ENCODE measurements around the gene CCDC50.

The CCDC50 gene

DNA sequence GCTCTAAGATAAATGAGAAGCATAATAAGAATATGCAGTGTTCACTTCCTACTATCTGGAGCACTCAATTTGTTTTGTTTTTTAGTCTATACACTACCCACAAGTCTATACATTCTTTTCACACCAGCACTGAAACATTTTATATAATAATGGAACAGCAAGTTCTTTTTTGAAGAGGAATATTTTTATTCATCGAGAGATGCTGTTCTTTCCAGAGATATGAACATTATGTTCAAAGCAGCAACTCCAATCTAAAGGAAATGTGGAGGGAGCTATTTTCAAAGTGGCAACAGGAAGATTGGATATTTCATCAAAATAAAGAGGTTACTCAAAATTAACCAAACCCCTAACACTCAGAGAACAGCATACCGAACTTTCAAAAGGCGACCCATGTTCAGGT, 115.4 kb downstream of the CCDC50 start:
- Histone ChIP-seq H3K36me3 (ENCODE audit: control insufficient read depth, insufficient read depth, low read length) (no peaks in the 10 kb centered on the region), H3K4me3 (ENCODE audit: low read depth, low read length) (no peak overlapping the region), H3K27me3 (ENCODE audit: control insufficient read depth, insufficient read depth, low read length) (no peaks in the 10 kb centered on the region), H3K4me1 (ENCODE audit: control insufficient read depth, insufficient read depth, low read length) (no peaks in the 10 kb centered on the region), H3K9me3 (ENCODE audit: control insufficient read depth, insufficient read depth, low read depth, low read length) (peaks cover 4% of the 10 kb centered on the region; the same call in 1 of the 2 replicates), H3K27ac (ENCODE audit: low read depth, low read length) (no peak overlapping the region), H3K9ac (ENCODE audit: low read length) (no peak overlapping the region)
